ENCODE results near the gene USP43.

The USP43 gene

GRCh38 chr17:9666461-9667050, 21.2 kb downstream of the USP43 start:
- no peak for DNase-seq

GRCh38 chr17:9668517-9668916, 23.2 kb downstream of the USP43 start:
- no peak for DNase-seq

GRCh38 chr17:9669551-9670008, 24.3 kb downstream of the USP43 start:
- no peak for DNase-seq

DNA sequence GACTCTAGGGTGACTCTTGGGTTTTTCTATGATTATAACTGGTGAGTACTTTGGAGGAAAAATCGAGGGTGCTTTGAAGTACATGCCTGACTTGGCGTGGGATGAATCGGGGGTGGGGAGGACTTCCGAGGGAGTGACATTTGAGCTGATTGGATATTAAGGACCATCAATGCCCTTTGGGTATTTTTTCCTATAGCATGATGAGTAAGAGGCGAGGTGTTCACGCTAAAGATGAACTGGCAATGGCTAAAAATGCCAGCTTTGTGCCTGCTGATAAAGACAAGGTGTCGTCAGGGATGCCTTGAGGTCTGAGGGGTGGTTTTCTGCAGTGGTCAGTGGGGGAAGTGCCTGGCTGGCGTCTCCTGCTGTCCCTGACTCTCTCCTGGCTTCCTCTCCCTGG, 25.3 kb downstream of the USP43 start:
- no peak for DNase-seq

- no peak for DNase-seq
Observed at GRCh38 chr17:9671559-9671958, 26.2 kb downstream of the USP43 start.

- DNase-seq, result no peak
Observed at GRCh38 chr17:9672266-9672665, 26.9 kb downstream of the USP43 start.

GRCh38 chr17:9672691-9673090, 27.4 kb downstream of the USP43 start:
- DNase-seq, result no peak

DNA sequence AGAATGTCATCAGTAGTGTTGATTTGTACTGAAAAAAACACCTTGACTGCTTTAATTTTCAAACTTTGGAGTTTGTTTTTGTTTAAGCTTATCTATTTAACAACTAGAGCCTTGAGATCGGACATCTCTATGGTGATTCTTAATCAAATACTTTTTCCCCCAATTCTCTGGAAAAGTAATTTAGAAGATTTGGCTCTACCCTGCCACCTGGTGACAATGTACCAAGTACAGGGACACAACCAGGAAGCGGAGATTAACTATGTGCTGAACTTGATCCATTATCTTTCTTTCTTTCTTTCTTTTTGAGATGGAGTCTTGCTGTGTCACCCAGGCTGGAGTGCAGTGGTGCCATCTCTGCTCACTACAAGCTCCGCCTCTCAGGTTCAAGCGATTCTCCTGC, 30.8 kb downstream of the USP43 start:
- no peak for DNase-seq

- no peak for DNase-seq
Observed at GRCh38 chr17:9676820-9677310, 31.5 kb downstream of the USP43 start.

GRCh38 chr17:9677411-9677810, 32.1 kb downstream of the USP43 start:
- DNase-seq, result no peak

DNA sequence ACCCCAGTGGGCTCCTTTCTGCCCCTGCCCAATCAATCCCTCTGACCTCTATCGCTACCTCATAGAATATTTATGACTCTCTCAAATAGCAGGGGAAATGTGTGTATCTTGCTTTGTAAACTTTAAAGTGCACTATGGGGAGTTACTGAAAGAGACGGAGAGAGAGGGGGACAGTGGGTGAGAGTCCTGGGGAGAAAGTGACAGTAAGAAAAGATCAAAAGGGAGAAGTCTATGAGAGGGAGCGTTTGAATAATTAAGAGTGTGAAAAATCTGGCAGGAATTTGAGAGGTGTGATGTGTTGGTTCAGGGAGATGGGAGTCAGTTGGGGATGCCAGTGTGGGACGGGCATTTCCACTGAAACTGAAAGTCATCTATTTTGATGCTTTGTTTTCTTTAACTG, 32.6 kb downstream of the USP43 start:
- no peak for DNase-seq

- DNase-seq, result no peak
Observed at GRCh38 chr17:9684955-9685621, 39.8 kb downstream of the USP43 start.

GRCh38 chr17:9693755-9694154, 48.4 kb downstream of the USP43 start:
- DNase-seq, result no peak

- no peak for DNase-seq
Observed at GRCh38 chr17:9696279-9697044, 51.1 kb downstream of the USP43 start.

DNA sequence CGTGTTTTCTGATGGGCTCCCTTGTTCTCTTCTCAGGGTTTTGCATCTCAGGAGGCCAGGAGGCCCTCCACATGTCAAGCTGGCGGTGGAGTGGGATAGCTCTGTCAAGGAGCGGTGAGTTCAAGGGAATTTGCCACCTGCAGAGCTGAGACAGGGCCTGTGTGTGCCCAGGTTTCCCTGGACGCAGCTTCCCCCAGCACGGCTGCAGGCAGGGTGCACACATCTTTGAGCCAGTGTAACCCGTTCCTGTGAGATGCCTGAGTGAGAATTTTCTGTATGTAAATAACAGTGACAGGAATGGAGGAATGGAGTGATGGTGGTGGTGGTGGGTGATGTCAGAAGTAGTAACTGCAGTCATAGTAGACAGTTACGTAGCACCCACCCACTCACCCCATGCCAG, 54.8 kb downstream of the USP43 start:
- DNase-seq, result no peak

DNA sequence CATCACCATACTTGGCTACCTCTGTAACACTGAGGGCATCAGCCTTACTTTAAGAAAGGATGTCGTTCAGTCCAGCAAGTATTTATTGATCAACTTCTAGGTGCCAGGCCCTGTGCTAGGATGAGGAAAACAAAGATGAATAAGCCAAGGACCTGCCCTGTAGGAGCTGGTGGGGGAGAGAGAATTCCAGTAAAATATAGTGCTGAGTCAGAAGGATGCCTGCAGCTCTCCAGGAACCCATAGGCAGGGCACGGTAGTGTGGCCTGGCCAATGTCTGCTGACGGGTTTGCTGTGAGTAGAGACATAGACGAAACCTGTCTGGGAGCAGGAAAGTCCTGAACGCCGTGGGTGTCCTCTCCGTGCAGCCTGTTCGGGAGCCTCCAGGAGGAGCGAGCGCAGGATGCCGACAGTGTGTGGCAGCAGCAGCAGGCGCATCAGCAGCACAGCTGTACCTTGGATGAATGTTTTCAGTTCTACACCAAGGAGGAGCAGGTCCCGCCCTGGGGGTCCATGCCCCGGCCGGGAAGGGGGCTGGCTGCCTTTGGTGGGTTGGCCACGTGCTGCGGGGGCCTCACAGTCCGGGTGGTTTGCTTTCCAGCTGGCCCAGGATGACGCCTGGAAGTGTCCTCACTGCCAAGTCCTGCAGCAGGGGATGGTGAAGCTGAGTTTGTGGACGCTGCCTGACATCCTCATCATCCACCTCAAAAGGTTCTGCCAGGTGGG, 55.6 kb downstream of the USP43 start:
- DNase-seq, result no peak

- DNase-seq, result no peak
Observed at GRCh38 chr17:9702482-9702881, 57.2 kb downstream of the USP43 start.

DNA sequence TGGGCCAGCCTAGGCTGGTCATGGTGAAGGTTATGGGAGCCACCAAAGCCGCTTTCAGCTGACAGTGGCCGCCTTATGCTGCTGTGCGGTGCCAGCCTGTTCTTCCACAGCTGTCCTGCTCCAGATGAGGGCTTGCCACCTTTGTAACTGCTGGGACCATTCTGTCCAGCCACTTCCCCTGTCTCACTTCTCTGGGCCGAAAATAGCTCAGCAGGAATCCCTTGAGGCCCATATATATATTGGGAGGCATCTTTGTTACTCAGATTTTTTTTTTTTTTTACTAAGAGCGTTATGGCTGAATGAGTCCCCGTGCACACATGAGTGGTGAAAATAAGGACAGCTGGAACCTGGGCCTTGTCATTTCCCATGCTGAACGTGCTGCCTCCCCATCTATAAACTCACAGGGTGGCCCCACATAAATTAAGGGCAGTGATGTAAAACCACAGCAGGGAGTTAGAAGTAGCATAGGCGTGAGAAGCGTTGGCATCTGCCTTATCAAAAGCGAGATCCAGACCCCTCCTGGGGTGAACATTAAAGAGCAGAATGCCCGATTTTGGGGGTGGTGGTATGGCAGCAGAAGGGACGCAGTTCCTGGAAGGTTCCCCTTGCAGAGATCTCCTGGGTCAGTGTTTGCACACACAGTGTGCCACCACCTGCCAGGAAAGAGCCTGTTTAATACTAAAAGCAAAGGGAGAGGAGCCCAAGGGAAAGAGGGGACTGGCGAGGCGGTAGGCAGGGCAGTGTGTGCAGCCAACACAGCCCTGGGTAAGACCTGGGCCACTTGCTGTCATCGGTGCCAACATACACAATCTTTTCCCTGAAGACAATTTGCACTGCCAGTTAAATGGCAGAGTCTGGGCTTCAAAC, 57.8 kb downstream of the USP43 start:
- no peak for DNase-seq

- no peak for DNase-seq
Observed at GRCh38 chr17:9703781-9704082, 58.4 kb downstream of the USP43 start.

- DNase-seq, result no peak
Observed at GRCh38 chr17:9705745-9706144, 60.4 kb downstream of the USP43 start.

- DNase-seq, result no peak
Observed at GRCh38 chr17:9707948-9708347, 62.6 kb downstream of the USP43 start.

- DNase-seq, result no peak
Observed at GRCh38 chr17:9714801-9715200, 69.5 kb downstream of the USP43 start.
